GM12865 (cell line): Measurements from ENCODE around the gene ADGRV1.

Experiments used
- DNase-seq: peaks from one replicate; pipeline ENCODE4 v3.0.0; 2010; ENCODE audit warnings: low read depth
- H3K4me3 ChIP-seq: 2 replicates; pipeline ENCODE4 v1.5.1; 2011; ENCODE audit warnings: mild to moderate bottlenecking, low read depth, low read length, control low read depth
- TF ChIP-seq, protein P1 (sequence below): IDR thresholded peaks from 2 replicates; pipeline ENCODE4 v1.5.1; 2011; ENCODE audit warnings: low read length, control low read depth, low read depth, inconsistent platforms; ENCODE audit not compliant: insufficient read depth; ENCODE audit errors: missing control alignments

Gene ADGRV1

DNA sequence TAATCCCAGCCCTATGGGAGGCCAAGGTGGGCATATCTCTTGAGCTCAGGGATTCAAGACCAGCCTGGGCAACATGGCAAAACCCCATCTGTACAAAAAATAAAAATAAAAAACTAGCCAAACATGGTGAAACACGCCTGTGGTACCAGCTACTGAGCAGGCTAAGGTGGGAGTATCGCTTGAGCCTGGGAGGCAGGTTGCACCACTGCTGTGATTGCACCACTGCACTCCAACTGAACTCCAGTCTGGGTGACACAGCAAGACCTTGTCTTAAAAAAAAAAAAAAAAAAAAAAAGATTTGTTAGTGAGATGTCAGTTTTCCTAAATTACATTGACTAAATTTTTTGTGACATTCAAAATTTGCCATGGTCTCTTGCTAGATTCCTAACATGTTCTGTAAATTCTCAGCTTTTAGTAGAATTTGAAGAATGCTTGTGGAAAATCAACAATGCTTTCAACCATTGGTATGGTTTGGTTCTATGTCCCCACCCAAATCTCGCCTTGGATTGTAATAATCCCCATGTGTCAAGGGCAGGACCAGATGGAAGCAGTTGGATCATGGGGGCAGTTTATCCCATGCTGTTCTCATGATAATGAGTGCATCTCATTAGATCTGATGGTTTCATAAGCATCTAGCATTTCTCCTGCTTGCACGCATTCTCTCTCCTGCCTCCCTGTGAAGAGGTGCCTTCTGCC, 588.5 kb downstream of the ADGRV1 start:
- no peak overlapping the region for H3K4me3 ChIP-seq
- no peak for DNase-seq
- TF ChIP-seq, protein P1, sequence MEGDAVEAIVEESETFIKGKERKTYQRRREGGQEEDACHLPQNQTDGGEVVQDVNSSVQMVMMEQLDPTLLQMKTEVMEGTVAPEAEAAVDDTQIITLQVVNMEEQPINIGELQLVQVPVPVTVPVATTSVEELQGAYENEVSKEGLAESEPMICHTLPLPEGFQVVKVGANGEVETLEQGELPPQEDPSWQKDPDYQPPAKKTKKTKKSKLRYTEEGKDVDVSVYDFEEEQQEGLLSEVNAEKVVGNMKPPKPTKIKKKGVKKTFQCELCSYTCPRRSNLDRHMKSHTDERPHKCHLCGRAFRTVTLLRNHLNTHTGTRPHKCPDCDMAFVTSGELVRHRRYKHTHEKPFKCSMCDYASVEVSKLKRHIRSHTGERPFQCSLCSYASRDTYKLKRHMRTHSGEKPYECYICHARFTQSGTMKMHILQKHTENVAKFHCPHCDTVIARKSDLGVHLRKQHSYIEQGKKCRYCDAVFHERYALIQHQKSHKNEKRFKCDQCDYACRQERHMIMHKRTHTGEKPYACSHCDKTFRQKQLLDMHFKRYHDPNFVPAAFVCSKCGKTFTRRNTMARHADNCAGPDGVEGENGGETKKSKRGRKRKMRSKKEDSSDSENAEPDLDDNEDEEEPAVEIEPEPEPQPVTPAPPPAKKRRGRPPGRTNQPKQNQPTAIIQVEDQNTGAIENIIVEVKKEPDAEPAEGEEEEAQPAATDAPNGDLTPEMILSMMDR = no peak

DNA sequence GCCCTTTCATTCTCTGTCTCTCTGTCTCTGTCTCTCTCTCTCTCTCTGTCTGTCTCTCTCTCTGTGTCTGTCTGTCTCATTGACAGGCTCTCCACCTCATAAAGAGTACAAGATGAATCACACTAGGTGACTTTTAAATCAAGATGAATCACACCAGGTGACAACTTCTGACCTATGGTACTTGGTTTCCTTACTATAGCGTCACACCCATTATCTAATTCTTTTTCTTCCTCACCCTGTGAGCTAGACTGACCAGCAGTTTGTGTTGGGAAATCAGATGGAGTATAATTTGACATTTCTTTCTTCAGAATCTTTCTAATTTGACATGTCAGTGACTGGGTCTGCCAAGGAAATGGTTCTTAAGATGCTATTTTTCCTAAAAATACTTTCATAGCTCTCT, 591.6 kb downstream of the ADGRV1 start:
- TF ChIP-seq, protein P1 = no peak
- H3K4me3 ChIP-seq = no peak overlapping the region
- no peak for DNase-seq

DNA sequence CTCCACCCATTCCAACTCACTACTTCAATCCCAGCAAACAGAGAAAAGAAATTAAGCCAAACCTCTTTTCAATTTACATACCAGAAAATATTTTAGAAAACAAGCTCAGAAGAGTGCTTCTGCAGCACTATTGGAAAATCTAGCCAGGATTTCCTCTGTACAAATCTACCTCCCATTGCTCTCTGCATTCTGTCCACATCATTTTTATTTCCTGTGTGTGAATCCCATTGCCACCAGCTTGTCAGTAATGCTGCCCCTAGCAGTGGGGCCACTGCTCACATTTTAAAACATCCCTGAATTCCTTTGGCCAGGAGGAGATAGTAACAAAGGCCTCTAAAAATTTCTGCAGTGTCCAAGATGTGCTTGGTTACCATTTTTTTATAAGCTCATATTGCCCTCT, 592.0 kb downstream of the ADGRV1 start:
- H3K4me3 ChIP-seq = no peak overlapping the region
- TF ChIP-seq, protein P1 = no peak
- DNase-seq = no peak

DNA sequence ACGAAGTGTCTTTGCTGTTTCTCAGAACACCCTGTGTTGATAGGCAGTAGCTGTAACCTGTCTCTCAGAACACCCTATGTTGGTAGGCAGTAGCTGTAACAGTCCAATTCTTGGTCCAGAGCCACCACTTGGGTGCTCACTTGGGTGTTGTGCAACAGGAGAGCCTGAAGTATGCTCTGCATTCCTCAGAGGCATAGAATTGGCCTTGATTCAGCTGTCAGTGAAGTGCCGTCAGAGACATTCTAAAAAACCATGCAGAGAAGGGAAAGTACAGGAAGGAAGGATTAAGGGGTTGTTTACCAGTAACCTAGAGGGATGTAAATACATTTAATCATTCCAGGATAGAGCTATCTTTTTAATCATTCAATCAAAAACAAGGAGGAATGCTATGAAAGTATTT, 593.4 kb downstream of the ADGRV1 start:
- TF ChIP-seq, protein P1 = no peak
- H3K4me3 ChIP-seq = no peak overlapping the region
- DNase-seq = no peak

DNA sequence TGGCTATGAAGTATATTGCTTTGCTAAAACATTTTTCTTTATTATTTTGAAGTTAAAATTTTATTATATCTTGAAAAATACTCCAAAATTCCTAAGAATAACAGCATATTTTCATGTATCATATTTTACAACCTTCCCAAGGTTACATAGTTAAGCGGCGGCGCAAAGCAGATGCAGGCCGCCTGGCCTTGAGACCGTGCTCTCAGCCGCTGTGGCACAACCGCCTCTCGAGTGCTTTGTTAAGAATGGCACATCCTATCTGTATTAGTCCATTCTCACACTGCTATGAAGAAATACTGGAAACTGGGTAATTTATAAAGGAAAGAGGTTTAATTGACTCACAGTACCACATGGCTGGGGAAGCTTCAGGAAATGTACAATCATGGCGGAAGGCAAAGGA, 595.7 kb downstream of the ADGRV1 start:
- H3K4me3 ChIP-seq = no peak overlapping the region
- no peak for DNase-seq
- TF ChIP-seq, protein P1 = no peak

DNA sequence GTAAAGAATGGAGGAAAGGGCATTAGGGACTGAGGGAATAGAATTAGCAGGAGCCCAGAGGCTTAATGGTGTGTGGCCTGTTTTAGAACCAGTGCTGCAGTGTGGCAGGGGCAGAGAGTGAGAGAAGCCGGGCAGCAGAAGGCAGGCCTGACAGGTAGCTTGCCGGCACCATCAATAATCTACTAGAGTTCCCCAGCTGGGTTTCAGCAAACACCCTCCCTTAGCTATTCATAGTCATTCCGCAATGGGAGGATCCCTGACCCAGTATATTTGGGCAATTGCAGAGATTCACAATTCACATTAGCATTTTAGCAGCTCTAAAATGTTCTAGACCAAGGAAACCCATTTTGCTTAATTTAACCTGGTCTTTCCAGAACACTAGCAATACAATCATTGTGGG, 596.7 kb downstream of the ADGRV1 start:
- TF ChIP-seq, protein P1 = no peak
- H3K4me3 ChIP-seq = no peak overlapping the region
- no peak for DNase-seq

DNA sequence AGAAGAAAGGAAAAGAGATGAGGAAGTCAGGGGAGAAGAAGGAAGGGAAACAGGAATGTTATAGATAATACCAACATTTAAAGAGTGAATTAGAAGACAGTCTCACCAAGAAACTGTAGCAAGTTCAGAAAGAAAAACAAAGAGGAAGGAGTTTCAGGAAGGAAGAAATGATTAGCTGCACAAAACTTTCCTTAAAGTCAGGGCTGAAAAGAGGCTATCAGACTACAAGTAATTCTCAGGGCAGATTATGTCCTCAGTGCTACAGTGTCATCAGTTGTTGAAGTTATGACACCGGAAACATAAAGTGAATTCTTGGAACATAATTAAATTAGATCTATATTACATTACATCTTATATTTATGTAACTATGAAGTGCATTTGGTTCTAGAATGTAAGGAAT, 597.6 kb downstream of the ADGRV1 start:
- TF ChIP-seq, protein P1 = no peak
- no peak overlapping the region for H3K4me3 ChIP-seq
- DNase-seq = no peak
